Gastrocnemius medialis (tissue), 4 donors: Measurements from ENCODE around the gene SULF2. TPM values are rescaled to one million over a fixed set of nuclear protein-coding genes. Genes with fewer than 3 reads are reported as not detected.

Experiments
- ATAC-seq, 2 donors: fragments of 150-250 bp; one replicate each; pipeline ENCODE4 v1.9.1; 2016
- DNase-seq, 2 donors: peaks; one replicate each; pipeline ENCODE4 v3.0.0-alpha.2; 2019
- H3K27ac ChIP-seq, 4 donors: fragments of 200-600 bp; sonication (generic); 1 replicate in 1 of 4; 2 replicates in 3 of 4; pipeline ENCODE4 v1.5.1; 2016 to 2018; ENCODE audit warnings: mild to moderate bottlenecking in 2 of 4, moderate library complexity in 1 of 4
- H3K27me3 ChIP-seq, 3 donors: fragments of 200-600 bp; sonication (generic) in 2 of 3; 1 replicate in 1 of 3; 2 replicates in 2 of 3; pipeline versions ENCODE4 v1.5.1 to v1.6.0; 2016 to 2019; ENCODE audit warnings: mild to moderate bottlenecking in 1 of 3, moderate library complexity in 1 of 3
- H3K36me3 ChIP-seq, 2 donors: fragments of 200-600 bp; sonication (generic) in 1 of 2; one replicate each; pipeline ENCODE4 v1.5.1; 2017 to 2018
- H3K4me1 ChIP-seq, 2 donors: fragments of 200-600 bp; sonication (generic) in 1 of 2; one replicate each; pipeline ENCODE4 v1.5.1; 2016 to 2017; ENCODE audit warnings: mild to moderate bottlenecking in 2 of 2
- H3K4me3 ChIP-seq, 4 donors: fragments of 200-600 bp; sonication (generic) in 3 of 4; 1 replicate in 1 of 4; 2 replicates in 3 of 4; pipeline ENCODE4 v1.5.1; 2016 to 2019; ENCODE audit warnings: mild to moderate bottlenecking in 2 of 4
- H3K9me3 ChIP-seq, 3 donors: fragments of 200-600 bp; sonication (generic) in 2 of 3; 1 replicate in 1 of 3; 2 replicates in 2 of 3; pipeline ENCODE4 v1.5.1; 2016 to 2019
- CTCF ChIP-seq, 5 experiments: fragments of 450-650 bp in 3 of 5; fragments of 200-600 bp in 2 of 5; sonication (generic) in 2 of 5; IDR thresholded peaks in 4 of 5; conservative IDR thresholded peaks in 1 of 5; 1 replicate in 4 of 5; 2 replicates in 1 of 5; pipeline ENCODE4 v1.5.1; 2016 to 2019; ENCODE audit warnings: antibody characterized with exemption in 5 of 5, mild to moderate bottlenecking in 3 of 5, moderate library complexity in 3 of 5
- POLR2A ChIP-seq, 2 donors: fragments of 450-650 bp; IDR thresholded peaks; one replicate each; pipeline ENCODE4 v1.6.1; 2017; ENCODE audit warnings: antibody characterized with exemption in 2 of 2, mild to moderate bottlenecking in 2 of 2, moderate library complexity in 2 of 2
- in situ Hi-C, 4 donors: fragments of 200-750 bp; cut with MboI; loops; one replicate each; pipeline versions ENCODE4 v1.15.0 to v1.8.0; 2017; ENCODE audit warnings: low sequenced_read_pairs in 4 of 4
- intact Hi-C: fragments of 100-400 bp; cut with DNase I; formaldehyde crosslinking; loops from one replicate; pipeline ENCODE4 v1.15.1; 2023; ENCODE audit warnings: low total_unique reads
- total RNA-seq, 4 donors: library from RNA; depleted of rRNA; stranded (reverse); fragments of >200 nt; gene quantifications; one replicate each; pipeline versions ENCODE4 v1.1.0 to v1.2.3, GENCODE V29; 2016

Gene SULF2
- total RNA-seq, 4 donors from 2014 or later, result 9.8 to 18.8 (median 16.8) TPM

- TF ChIP-seq POLR2A (IDR thresholded peaks at IDR 0.05), result no peak
- ATAC-seq, result no peak
Measured at GRCh38 chr20:47733892-47734291, 51.4 kb downstream of the SULF2 start.

GRCh38 chr20:47730744-47731143, 54.5 kb downstream of the SULF2 start:
- DNase-seq (no peak), ATAC-seq (no peak)
- no peak overlapping the region for H3K27ac ChIP-seq
- H3K9me3 ChIP-seq, result no peaks in the 10 kb centered on the region
- in situ Hi-C loops (no loop called here), intact Hi-C loops (no loop called here)
- no peaks in the 10 kb centered on the region for H3K27me3 ChIP-seq
- H3K36me3 ChIP-seq, result no peaks in the 10 kb centered on the region
- TF ChIP-seq POLR2A (IDR thresholded peaks at IDR 0.05), result no peak
- no peak for TF ChIP-seq CTCF (IDR thresholded peaks at IDR 0.05 in 4 of 5, conservative IDR thresholded peaks at IDR 0.05 in 1 of 5)
- H3K4me1 ChIP-seq, result no peaks in the 10 kb centered on the region
- no peak overlapping the region for H3K4me3 ChIP-seq

More at GRCh38 chr20:47733892-47734291, 51.4 kb downstream of the SULF2 start:
- intact Hi-C loops (no loop called here), in situ Hi-C loops (no loop called here)
- no peak overlapping the region for H3K4me3 ChIP-seq
- no peaks in the 10 kb centered on the region for H3K4me1 ChIP-seq
- DNase-seq, result no peak
- H3K9me3 ChIP-seq, result no peaks in the 10 kb centered on the region
- no peak overlapping the region for H3K27ac ChIP-seq
- H3K27me3 ChIP-seq, result no peaks in the 10 kb centered on the region
- no peaks in the 10 kb centered on the region for H3K36me3 ChIP-seq

GRCh38 chr20:47729472-47729871, 55.8 kb downstream of the SULF2 start:
- in situ Hi-C loops, result no loop called here

GRCh38 chr20:47727909-47728361, 57.3 kb downstream of the SULF2 start:
- Histone ChIP-seq H3K27ac (peak overlapping the region in 2 of 4 donors; percentile 26 to 43), H3K27me3 (no peaks in the 10 kb centered on the region), H3K4me1 (no peaks in the 10 kb centered on the region), H3K36me3 (no peaks in the 10 kb centered on the region), H3K9me3 (no peaks in the 10 kb centered on the region), H3K4me3 (no peak overlapping the region)
- intact Hi-C loops, result no loop called here
- ATAC-seq (no peak), DNase-seq (no peak)
- in situ Hi-C loops, result no loop called here
- no peak for TF ChIP-seq POLR2A (IDR thresholded peaks at IDR 0.05)
- no peak for TF ChIP-seq CTCF (IDR thresholded peaks at IDR 0.05 in 4 of 5, conservative IDR thresholded peaks at IDR 0.05 in 1 of 5)

More at GRCh38 chr20:47729472-47729871, 55.8 kb downstream of the SULF2 start:
- Histone ChIP-seq H3K9me3 (no peaks in the 10 kb centered on the region), H3K36me3 (no peaks in the 10 kb centered on the region), H3K4me3 (no peak overlapping the region), H3K4me1 (no peaks in the 10 kb centered on the region), H3K27me3 (no peaks in the 10 kb centered on the region), H3K27ac (no peak overlapping the region)
- intact Hi-C loops, result no loop called here
- DNase-seq (no peak), ATAC-seq (no peak)
- TF ChIP-seq POLR2A (IDR thresholded peaks at IDR 0.05) (no peak), CTCF (IDR thresholded peaks at IDR 0.05 in 4 of 5, conservative IDR thresholded peaks at IDR 0.05 in 1 of 5) (no peak)

- Histone ChIP-seq H3K27me3 (no peaks in the 10 kb centered on the region), H3K4me1 (no peaks in the 10 kb centered on the region), H3K36me3 (no peaks in the 10 kb centered on the region), H3K27ac (peak overlapping the region in 2 of 4 donors; percentile 26 to 43), H3K9me3 (no peaks in the 10 kb centered on the region), H3K4me3 (no peak overlapping the region)
- DNase-seq, result peak; percentile 26 to 31
- intact Hi-C loops, result no loop called here
- ATAC-seq, result peak; percentile 33 to 56
- TF ChIP-seq POLR2A (IDR thresholded peaks at IDR 0.05) (no peak), CTCF (IDR thresholded peaks at IDR 0.05 in 4 of 5, conservative IDR thresholded peaks at IDR 0.05 in 1 of 5) (no peak)
- in situ Hi-C loops, result no loop called here
Measured at GRCh38 chr20:47727170-47727880, 58.0 kb downstream of the SULF2 start.
